ENCODE data around the gene RAB4B.
"Not testable (repeated sequence)": the region's sequence is repeated elsewhere in the genome, so short reads cannot be mapped to it uniquely, and the experiment has no call there.

The RAB4B gene

GRCh38 chr19:40780582-40780981 lies 2.5 kb downstream of the RAB4B start:
- no peak for TF ChIP-seq CTCF (IDR thresholded peaks at IDR 0.05; ENCODE audit: control insufficient read depth, insufficient read depth, low read depth, low read length, missing control alignments)
- no peak overlapping the region for H3K4me3 ChIP-seq (ENCODE audit: control insufficient read depth, low read depth, low read length)
- no peak for DNase-seq (ENCODE audit: low read depth)

- TF ChIP-seq CTCF (IDR thresholded peaks at IDR 0.05; ENCODE audit: control insufficient read depth, insufficient read depth, low read depth, low read length, missing control alignments): no peak
- no peak for DNase-seq (ENCODE audit: low read depth)
- H3K4me3 ChIP-seq (ENCODE audit: control insufficient read depth, low read depth, low read length): no peak overlapping the region
Observed at GRCh38 chr19:40781140-40781539, 3.1 kb downstream of the RAB4B start.

- no peak for DNase-seq (ENCODE audit: low read depth)
- no peak overlapping the region for H3K4me3 ChIP-seq (ENCODE audit: control insufficient read depth, low read depth, low read length)
- no peak for TF ChIP-seq CTCF (IDR thresholded peaks at IDR 0.05; ENCODE audit: control insufficient read depth, insufficient read depth, low read depth, low read length, missing control alignments)
Observed at GRCh38 chr19:40783711-40784110, 5.7 kb downstream of the RAB4B start.

GRCh38 chr19:40784146-40784545 lies 6.1 kb downstream of the RAB4B start:
- not testable (repeated sequence) for DNase-seq (ENCODE audit: low read depth); H3K4me3 ChIP-seq (ENCODE audit: control insufficient read depth, low read depth, low read length)

GRCh38 chr19:40785526-40785925 lies 7.5 kb downstream of the RAB4B start:
- TF ChIP-seq CTCF (IDR thresholded peaks at IDR 0.05; ENCODE audit: control insufficient read depth, insufficient read depth, low read depth, low read length, missing control alignments): no peak
- DNase-seq (ENCODE audit: low read depth): no peak
- H3K4me3 ChIP-seq (ENCODE audit: control insufficient read depth, low read depth, low read length): no peak overlapping the region

GRCh38 chr19:40786060-40787037 lies 8.3 kb downstream of the RAB4B start:
- TF ChIP-seq CTCF (IDR thresholded peaks at IDR 0.05; ENCODE audit: control insufficient read depth, insufficient read depth, low read depth, low read length, missing control alignments): no peak
- no peak overlapping the region for H3K4me3 ChIP-seq (ENCODE audit: control insufficient read depth, low read depth, low read length)
- DNase-seq (ENCODE audit: low read depth): no peak

GRCh38 chr19:40791349-40791748 lies 13.3 kb downstream of the RAB4B start:
- no peak overlapping the region for H3K4me3 ChIP-seq (ENCODE audit: control insufficient read depth, low read depth, low read length)
- TF ChIP-seq CTCF (IDR thresholded peaks at IDR 0.05; ENCODE audit: control insufficient read depth, insufficient read depth, low read depth, low read length, missing control alignments): no peak
- DNase-seq (ENCODE audit: low read depth): no peak

Data from AG09309 (cell line).